ENCODE data around the gene ST8SIA5. TPM values are rescaled to one million over a fixed set of nuclear protein-coding genes. Genes with fewer than 3 reads are reported as not detected.

ST8SIA5 gene
- total and polyA plus RNA-seq, 2 of the 4 experiments (the other 2 are of a cell fraction): 0.03 TPM; not detected in 1

GRCh38 chr18:46731316-46731715, 25.5 kb downstream of the ST8SIA5 start:
- Histone ChIP-seq H3K4me3 (ENCODE audit: insufficient read depth, low read depth, low read length) (no peak overlapping the region), H2BK120ac (ENCODE audit: low read depth, low read length) (no peak overlapping the region), H3K9ac (ENCODE audit: low read depth, low read length) (no peak overlapping the region), H2BK15ac (ENCODE audit: low read depth, low read length) (no peak overlapping the region), H3K9me1 (ENCODE audit: insufficient read depth, low read length) (no peaks in the 10 kb centered on the region), H3K56ac (ENCODE audit: extremely low read depth, insufficient read depth, low read length) (no peak overlapping the region), H2AK9ac (replicated peaks; ENCODE audit: low read depth, low read length, poor library complexity) (no peak overlapping the region), H2AFZ (replicated peaks; ENCODE audit: low read length, poor library complexity) (no peak overlapping the region), H4K5ac (ENCODE audit: low read depth, low read length) (no peak overlapping the region), H4K91ac (ENCODE audit: insufficient read depth, low read depth, low read length) (no peak overlapping the region), H3K4ac (ENCODE audit: low read depth, low read length) (no peak overlapping the region), H3K9me3 (ENCODE audit: control insufficient read depth, insufficient read depth, low read length) (peaks cover 14% of the 10 kb centered on the region), H3K27ac (ENCODE audit: insufficient read depth, low read length) (no peak overlapping the region), H3K27me3 (ENCODE audit: control insufficient read depth, insufficient read depth, low read length) (no peaks in the 10 kb centered on the region), H2BK5ac (ENCODE audit: low read depth, low read length, poor library complexity, severe bottlenecking) (no peak overlapping the region), H3K14ac (replicated peaks; ENCODE audit: low read depth, low read length) (no peak overlapping the region), H4K8ac (ENCODE audit: low read depth in 2 of 2, low read length in 2 of 2) (no peak overlapping the region), H4K20me1 (ENCODE audit: insufficient read depth, low read length) (no peaks in the 10 kb centered on the region), H2BK20ac (ENCODE audit: low read depth, low read length) (no peak overlapping the region), H3K79me1 (ENCODE audit: low read depth in 1 of 2, low read length in 2 of 2) (no peaks in the 10 kb centered on the region), H3K23ac (ENCODE audit: low read depth, low read length) (no peak overlapping the region), H3K4me1 (ENCODE audit: control insufficient read depth, insufficient read depth, low read length) (no peaks in the 10 kb centered on the region), H3K4me2 (ENCODE audit: low read depth, low read length) (no peak overlapping the region), H3K18ac (ENCODE audit: low read depth, low read length) (no peak overlapping the region), H2AK5ac (ENCODE audit: low read depth, low read length) (no peak overlapping the region), H3K36me3 (ENCODE audit: control insufficient read depth, insufficient read depth, low read length) (no peaks in the 10 kb centered on the region)
- CTCF ChIA-PET: no interaction called here
- TF ChIP-seq RFX5 (IDR thresholded peaks at IDR 0.05; ENCODE audit: low read depth, low read length) (no peak), POLR2A (IDR thresholded peaks at IDR 0.05; ENCODE audit: low read depth, low read length) (no peak), USF2 (IDR thresholded peaks at IDR 0.05; ENCODE audit: low read depth, low read length) (no peak), SMC3 (IDR thresholded peaks at IDR 0.05; ENCODE audit: low read depth, low read length) (no peak)
- no peak for DNase-seq
- intact Hi-C loops (cut with micrococcal nuclease): no loop called here
- BruUV-seq (replicated peaks): no TSS peak
- in situ Hi-C loops (cut with MboI; ENCODE audit: low sequenced_read_pairs): no loop called here
- dilution Hi-C loops (cut with HindIII; ENCODE audit: low sequenced_read_pairs, unreplicated experiment): no loop called here
- 31% methylated on average over 2 of the region's 8 CpGs; no CpG with 5 or more reads in 1 of the 2 experiments for WGBS, 2 experiments (ENCODE audit: extremely low coverage in 2 of 2, insufficient read length in 1 of 2)
- POLR2A ChIA-PET (ENCODE audit: unreplicated experiment): no interaction called here
- ATAC-seq (ENCODE audit: low read depth): no peak
